HG02884 (cell line): ENCODE data around the gene RFTN1.

ENCODE experiments used
- ATAC-seq: cut with Tn5 transposase; IDR thresholded peaks from one replicate; pipeline ENCODE4 v1.9.1; 2021; ENCODE audit warnings: mild to moderate bottlenecking, moderate library complexity; ENCODE audit not compliant: unreplicated experiment

Gene RFTN1

DNA sequence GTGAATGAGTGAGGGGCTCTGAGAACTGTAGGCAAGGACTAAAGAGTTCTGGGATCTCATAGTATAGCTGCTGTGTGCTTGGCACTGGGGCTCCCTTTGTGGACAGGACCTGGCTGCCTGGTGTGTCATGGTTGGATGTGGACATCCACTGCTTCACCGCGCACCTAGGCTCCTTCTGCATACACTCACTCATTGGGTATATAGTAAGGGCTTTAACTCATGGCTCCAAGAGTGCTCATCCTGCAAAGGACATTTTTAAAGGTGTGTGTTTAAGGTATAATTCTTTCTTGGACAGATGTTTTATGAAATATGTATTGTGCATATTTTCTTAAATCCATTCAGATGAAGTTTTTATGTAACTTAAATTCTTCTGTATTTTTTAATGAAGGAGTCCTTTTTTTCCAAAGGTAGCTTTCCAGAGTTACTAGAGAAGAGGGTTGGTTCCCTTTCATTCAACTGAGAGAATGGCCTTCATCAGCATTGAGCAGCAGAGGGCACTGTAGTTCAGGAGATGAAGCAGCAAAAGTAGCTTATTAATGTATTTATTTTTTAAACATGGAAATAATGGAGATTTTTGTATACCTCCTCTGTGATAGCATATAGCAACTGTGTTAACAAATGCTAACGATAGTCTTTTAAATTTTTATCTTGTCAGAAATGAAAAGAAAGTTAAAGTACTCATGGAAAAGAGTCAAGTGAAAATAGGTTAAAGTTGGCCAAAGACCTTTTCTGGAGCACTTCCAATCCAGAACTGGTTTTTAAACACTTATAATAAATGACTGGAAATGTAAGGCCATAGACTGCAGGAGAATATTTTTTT is 223.3 kb downstream of the RFTN1 start:
- no peak for ATAC-seq

DNA sequence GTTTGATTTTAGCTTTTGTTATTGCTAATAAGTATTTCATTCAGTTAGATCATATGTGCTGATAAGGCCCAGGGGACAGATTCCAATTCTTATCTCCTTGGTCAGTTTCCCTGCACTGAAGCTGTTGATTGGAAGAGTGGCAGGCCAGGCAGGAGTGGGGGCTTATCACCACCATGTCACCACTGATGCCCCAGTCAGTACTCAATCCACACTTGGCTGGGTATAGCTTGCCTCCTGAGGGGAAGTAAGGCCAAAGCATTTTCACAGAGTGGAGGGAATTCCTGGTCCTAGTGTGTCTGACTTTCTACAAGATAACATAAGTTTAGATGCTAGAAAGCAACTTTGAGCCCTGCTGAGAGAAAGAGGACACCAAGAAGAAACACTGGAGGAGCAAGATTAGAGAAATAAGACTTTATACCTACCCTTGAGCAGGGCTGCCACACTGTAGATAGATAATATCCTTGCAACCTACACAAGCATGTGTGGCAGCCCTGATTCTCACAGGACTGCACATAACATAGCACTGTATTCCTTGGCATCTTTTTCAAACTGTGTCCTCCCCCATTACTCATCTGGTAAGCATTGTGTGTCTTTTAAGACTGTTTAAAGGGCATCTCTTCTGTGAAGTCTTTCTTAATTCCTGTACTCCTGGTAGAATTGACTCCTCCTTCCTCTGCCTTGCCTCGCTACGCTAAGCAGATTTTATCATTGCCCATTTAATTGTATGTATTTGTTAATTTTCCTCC is 224.2 kb downstream of the RFTN1 start:
- ATAC-seq = no peak

DNA sequence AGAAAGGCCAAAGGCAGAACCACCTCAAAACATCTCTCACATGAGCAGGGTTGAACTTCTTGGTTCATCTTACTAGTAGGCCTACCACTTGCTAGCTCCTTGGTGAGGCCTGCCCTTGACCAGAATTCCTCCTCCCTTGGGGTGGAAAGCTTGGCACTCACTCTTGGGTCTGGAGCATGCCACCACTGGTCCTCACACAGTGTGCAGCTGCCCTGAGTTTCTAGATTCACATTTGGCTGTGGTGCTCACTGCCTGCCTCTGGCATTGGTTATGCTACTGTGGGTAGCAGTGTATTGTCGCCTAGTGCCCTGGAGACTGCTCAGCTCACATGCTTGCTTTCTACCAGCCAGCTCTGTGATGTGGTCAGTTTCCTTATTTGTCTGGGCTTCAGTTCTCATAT is 224.8 kb downstream of the RFTN1 start:
- no peak for ATAC-seq

DNA sequence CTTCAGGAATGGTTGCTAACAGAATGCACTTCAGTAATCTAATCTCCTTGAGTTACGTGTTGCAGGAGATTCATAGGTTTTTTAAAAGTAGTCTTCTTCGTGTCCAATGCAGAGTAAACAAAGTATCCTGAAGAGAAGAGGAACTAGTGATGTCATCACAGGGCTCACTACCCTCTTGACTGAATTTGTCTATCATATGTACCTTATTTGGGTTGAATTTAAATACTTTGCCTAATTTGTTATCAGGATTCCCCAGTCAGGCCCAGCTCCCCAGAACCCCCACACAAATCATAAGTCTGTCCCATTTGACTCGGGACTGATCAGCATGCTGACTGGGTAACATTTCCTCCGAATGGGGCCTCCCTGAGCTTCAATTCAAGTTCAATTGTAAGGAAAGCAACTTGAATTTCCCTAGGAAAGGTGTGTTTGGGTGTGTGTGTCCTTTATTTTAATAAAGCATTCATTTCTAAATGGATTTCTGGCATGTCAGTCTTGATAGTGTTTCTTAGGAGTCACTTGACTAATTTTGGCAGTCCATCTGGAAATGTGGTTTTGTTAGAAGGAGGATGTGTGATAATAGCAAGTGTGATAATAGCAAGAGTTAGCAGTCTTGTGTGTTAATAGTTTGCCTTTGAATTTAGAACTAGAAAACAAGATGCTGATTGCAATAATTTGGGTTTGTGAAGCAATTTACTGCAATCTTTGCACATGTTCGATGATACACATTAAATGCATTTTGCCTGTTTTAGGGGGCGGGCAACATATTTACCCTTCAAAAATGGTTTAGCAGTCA is 226.6 kb downstream of the RFTN1 start:
- no peak for ATAC-seq

DNA sequence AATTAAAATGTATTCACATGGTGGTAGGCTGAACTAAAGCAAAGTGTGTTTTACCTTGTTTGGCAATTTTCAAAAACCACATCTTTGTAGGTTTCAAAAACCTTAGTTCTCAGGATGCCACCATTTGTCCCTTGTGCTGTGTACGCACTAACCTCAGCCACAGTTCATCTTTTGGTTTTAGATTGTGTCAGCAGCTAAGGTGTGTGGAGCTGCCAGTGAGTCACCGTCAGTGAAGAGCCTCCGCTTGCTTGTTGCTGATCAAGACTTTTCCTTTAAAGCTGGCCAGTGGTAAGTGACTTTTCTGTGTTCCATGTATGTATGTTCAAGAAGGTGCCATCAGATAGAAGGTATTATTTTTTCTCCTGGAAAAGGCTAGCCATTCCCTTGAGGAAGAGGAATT is 227.3 kb downstream of the RFTN1 start:
- ATAC-seq = peak; percentile 77

DNA sequence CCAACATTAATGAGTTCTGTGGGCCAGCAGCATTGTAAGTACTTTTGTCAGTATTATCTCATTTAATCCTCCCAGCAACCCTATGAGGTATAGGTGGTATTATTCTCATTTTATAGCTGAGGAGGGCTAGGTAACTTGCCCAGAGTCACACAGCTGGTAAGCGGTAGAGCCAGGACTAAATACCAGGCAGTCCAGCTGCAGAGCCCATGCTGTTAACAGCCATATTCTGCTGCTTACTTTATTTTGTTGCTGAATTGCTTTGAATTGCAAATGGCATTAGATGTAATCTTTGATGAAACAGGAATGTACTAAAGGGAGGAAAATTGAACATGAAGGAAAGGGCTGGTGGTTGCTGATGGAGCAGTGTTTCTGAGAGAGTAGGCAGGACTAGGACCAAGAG is 228.9 kb downstream of the RFTN1 start:
- ATAC-seq = no peak

DNA sequence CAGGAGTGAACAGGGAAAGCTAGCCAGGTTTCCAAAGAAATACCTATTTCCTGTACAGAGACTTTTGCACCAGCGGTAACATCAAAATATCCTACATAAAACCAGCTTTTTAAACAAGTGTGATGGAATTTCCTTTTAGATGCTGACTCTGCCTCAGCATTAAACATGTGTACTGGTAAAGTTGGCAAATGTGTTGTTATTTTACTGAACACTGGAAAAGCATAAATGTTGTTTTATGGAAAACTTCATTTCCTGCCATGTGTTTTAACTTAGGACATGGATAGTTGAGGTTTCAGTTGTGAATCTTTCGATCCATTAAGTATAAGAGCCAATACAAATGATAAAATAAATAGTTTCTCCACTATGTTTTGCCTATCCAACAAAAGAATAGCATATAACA is 232.8 kb downstream of the RFTN1 start:
- no peak for ATAC-seq

DNA sequence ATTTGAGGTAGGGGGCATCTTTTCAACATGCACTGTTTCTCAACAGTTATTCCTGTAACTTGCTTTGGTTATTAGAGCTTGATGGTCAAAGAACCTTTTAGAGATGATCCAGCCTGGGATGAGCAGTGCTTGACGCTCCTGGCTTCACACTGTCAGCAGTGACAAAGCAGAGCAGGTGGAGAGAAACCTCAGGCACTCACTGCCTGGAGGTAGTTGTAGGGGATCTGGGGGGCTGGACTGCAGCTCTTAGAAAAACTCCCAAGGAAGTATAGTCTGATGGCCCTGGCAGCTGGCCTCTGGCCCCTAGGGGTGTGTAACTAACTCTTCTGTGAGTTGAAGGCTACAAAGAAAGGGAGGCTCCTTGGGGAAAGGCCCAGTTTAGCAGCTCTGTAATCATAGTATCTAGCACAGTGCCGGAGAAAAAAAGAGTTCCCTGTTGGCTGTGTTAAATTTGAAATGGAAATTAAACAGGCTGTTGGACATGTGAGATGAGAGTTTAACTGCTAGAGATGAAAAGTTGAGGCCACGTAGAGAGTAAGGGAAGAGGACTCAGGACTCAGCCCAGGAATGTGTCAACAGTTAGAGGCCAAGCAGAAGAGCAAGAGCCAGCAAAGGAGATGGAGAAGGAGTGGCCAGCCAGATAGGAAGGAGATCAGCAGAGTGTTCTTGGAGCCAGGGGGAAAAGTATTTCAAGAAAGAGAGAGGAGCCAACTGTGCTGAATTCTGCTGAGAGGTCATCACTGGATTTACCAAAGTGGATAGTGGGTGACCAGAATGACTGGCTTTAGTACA is 234.3 kb downstream of the RFTN1 start:
- ATAC-seq = no peak

DNA sequence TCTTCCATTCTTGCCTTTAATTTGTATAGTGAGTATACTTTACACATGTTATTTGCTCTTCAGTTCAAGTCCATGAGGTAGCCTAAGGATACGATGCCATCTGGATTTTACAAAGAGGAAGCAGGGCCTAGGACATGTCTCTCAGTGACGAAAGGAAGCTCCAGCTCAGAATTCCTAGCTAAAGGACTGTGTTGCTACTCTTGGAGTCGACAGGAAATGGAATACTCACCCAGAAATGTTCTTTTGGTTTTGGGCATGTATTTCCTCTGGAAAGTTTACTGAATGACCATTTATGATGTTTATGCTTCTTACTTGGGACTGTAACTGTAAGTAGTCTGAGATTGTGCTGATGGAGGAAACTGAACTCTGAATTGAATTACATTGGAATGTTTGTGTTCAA is 236.0 kb downstream of the RFTN1 start:
- ATAC-seq = no peak

DNA sequence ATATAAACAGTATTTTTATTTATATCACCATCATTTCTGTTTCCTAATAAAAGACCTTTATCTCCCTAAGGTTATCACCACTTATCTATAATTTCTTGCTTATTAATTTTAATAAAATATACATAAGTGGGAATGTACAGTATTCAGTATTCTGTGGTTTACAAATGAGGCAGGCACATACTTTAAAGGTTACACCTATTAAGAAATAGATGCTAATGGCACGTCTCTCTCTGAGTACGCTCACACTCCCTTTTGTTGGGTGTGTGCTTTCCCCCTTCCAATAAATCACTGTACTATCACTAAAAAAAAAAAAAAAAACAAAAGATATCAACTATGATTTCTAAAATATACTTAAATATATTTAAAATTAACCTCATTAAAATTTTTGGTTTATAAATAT is 239.6 kb downstream of the RFTN1 start:
- ATAC-seq = no peak

DNA sequence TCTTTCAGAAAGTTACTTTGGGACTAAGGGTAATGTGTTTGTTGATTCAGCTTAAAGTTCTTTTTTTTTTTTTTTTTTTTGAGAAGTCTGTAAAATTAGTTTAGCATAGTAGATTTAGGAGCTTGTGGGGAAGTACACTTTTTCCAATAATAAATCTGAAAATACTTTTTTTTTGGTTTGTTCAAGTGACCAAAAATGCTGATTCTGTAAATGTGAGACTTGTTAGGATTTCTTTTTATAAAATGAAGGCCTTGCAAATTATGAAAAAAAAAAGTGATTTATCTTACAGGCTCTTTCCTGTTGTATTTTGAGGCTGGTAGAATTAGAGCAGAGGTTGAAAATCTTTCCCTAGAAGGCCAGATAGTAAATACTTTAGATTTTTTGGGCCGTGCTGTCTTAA is 240.9 kb downstream of the RFTN1 start:
- ATAC-seq = no peak

DNA sequence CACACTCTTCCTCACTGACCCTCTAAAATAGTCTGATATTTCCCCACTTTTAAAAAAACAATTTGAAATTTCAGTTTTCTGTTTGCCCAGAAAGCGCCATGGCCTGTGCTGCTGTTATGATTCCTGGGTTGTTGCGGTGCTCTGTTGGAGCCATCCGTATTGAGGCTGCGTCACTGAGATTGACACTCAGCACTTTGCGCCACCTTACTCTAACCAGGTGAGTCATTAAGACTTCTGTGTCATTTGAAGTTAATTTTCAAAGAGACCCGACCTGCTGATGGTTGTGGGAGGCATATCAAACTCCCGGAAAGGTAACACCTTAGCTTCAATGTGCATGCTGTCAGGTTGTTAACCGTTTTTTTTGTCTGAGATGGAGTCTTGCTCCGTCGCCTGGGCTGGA is 242.6 kb downstream of the RFTN1 start:
- no peak for ATAC-seq

DNA sequence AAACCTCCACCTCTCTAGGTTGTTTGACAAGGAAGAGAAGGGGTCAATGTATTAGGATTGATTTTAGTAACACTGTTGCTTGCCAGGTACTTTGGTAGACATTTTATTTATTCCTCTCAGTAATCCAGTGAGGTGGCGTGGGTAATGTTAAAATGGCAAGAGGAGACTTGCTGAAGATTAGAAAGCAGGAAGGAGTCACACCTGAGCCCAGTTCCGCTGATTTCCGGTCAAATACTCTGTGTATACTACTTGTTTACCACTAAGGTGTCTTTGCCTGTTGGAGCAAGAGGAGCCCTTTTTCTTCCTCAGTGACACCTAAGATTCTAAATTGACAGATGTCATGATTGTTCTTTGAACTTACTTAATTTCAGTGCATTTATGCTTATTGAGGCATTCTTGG is 246.8 kb downstream of the RFTN1 start:
- no peak for ATAC-seq
